Stimulated activated CD4-positive, alpha-beta T cell treated with anti-CD3 and anti-CD28 coated beads, TNF-alpha, amount 100 ng/mL, for 48 hours (primary cell): ENCODE results near the gene NINJ1.

Source experiments
- DNase-seq, 3 donors: peaks; one replicate each; pipeline ENCODE4 v3.0.0-alpha.2; 2020; ENCODE audit warnings: low read depth in 3 of 3

The NINJ1 gene

GRCh38 chr9:93087971-93088655, 45.9 kb downstream of the NINJ1 start:
- no peak for DNase-seq

DNA sequence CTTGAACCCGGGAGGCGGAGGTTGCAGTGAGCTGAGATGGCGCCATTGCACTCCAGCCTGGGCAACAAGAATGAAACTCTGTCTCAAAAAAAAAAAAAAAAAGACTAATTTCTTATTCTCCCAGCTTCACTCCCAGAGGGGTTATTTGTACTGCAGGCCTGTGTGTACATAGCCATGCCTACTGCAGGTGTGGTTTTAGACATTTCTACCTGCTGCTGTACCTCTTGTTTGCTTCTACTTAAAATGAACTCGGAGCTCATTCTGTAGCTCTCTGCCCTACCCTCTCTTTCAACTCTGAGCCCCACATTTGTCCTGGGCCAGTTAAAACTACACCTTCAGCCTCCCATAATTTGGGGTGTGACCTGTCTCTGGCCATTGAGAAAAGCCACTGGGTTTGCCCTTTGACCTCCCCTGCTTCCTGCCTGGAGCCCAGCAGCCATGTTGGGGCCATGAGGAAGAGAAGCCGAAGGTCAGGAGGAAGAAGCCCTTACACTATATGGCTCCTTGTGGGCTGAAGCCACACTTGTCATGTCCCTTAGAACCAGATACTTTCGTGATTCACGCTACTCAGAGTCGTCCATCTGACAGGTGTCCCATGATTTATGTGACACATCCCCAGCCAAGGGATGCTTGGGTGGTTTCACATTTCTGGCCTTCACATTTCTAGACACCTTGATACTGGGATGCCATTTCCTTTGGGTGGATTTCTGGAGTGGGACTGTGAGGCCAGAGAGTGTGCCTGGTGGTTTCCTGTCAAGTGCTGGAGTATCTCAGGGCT, 47.4 kb downstream of the NINJ1 start:
- no peak for DNase-seq

DNA sequence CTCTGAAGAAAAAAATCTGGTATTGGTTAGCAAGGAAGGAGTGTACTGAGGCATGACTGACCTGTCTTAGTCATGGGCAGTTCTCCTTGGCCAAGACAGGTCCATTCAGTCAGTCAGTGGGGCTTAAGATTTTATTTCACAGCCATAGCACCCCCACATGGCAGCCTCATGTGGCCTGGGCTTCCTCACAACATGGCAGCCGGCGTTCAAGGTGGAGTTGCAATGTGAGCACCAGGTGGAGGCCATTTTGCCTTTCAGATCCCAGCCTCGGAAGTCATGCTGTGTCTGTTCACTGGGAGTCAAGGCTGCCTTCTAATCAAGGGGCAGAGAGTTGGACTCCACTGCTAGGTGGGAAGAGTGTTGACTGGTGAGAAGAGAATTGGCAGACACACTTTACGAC, 48.4 kb downstream of the NINJ1 start:
- DNase-seq: no peak

- DNase-seq: no peak
Observed at GRCh38 chr9:93084471-93084881, 49.6 kb downstream of the NINJ1 start.

DNA sequence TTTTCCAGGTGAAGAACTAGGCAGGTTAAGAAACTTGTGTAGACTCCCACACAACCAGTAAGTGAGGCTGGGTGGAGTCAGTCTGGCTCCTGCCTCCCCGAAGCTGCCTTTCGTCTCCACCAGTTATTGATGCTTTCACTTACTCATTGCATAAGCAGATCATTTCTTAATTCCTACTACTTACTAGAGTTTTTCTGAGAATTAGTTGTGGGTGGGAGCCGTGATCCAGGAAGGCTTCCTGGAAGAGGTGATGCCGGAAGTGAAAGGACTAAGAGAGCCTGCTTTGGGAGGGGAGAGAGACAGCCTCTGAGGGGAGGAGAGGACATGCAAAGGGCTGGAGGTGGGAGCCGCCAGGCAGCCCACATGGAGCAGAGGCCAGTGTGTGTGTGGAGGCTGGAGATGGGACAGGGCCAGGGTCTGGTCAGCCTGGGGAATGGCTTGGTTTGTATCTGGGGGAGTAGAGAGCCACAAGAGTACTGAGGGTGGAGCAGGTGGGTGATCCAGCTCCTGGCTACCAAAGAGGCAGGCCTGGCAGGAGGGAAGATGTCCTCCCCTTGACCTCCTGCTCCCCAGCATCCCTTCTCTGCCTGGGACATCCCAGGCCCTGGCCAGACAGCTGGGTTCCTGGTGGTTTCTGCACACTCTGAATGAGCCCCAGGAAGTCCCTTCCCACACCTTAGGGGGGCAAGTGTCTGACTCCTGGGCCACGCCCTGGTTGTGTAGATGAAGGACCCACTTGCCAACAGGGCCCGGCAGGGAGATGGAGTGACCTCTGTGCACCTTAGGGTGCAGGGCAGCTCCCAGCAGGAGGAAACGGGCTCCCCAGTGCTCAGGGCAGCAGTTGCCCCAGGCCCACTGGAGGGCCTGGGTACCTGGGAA, 50.2 kb downstream of the NINJ1 start:
- no peak for DNase-seq

DNA sequence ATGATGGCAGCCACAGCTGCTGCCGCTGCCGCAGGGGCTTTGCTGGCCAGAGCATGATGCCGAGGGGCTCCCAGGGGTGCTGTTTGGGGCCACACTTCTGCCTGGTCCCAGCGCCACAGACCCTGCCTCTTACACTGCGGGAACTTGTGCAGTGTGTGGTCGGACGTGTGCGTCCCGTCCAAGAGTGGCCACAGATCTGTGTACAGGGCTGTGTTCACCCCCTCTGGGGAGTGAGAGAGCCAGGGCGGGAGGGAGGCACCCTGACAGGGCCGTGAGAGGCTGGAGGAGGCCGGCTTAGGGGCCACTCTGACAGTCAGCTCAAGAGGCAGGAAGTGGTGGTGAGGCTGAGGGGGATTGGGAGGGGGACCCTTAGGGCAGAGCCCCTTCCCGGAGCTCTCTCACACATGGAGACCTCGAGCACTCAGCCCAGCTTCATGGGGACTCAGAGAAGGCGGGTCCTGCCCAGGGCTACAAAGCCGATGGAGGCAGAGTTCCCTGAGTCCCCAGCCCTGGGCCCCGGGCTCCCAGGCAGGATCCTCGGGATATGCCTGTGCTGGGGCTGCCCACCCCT, 51.1 kb downstream of the NINJ1 start:
- no peak for DNase-seq

DNA sequence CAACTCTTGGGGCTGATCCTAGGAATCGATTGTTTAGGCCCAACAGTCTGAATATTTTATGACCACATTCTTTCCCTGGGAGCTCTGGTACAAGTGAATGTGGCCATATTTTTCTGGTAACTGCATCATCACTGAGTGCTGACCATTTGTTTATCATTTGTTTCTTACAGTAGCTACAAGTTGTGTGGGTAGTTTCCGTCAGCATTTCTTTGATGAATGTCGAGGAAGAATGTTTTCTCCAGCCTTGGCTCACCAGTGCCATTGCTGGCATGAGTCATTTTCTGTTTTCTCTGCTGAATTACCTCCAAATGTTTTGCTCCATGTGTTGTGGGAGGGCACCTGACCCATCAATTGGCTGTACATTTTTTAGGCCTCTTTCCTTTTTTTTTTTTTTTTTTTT, 52.1 kb downstream of the NINJ1 start:
- no peak for DNase-seq

GRCh38 chr9:93081081-93081529, 52.9 kb downstream of the NINJ1 start:
- DNase-seq: no peak

- DNase-seq: no peak
Observed at GRCh38 chr9:93080406-93080805, 53.6 kb downstream of the NINJ1 start.

DNA sequence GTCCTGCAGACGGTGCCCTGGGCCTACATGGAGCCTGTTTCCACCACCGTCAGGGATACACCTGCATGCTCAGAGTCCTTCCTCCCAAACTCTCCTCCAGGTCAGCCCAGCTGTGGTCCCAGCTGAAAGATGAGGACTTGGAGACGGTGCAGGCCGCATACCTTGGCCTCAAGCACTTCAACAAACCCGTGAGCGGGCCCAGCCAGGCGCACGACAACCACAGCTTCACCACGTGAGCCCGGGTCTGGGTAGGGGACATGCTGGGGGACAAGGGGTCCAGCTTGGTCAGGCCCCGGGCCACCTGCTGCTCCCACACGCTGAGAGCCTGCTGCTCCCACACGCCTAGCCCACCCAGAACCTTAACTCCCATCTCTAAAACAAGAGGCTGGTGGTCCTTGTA, 54.7 kb downstream of the NINJ1 start:
- no peak for DNase-seq

- DNase-seq: no peak
Observed at GRCh38 chr9:93077811-93078210, 56.2 kb downstream of the NINJ1 start.

DNA sequence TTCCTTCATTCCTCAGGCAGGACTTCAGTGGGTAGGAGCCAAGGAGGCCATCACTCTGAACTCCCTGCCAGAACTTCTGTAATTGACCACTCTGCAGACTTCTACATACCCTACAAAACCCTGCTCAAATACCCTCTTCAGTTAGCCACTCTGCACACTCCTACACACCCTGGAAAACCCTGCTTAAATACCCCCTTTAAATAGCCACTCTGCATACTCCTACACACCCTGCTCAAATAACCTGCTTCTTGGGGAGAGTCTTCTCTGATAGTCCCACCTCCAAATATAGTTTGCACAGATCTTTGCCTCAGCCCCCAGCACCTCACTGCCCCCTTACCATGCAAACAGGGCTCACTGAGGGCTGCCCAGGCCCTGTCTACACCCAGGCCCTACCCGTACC, 56.7 kb downstream of the NINJ1 start:
- DNase-seq: no peak

DNA sequence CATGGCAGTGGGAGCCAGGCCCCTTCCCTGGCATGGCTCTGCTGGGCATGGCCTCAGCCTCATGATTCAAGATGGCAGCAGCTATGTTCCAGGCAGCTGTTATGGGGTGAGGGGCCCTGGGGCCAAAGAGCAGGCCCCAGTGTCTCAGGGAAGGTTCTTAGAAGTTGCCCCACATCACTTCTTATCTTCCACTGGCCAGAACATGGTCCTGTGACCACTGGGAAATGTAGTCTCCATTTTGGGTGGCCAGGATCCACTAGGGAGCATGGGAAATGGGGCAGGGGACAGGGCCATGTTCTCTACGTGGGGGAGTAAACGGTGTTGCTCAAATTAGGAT, 57.3 kb downstream of the NINJ1 start:
- DNase-seq: no peak

DNA sequence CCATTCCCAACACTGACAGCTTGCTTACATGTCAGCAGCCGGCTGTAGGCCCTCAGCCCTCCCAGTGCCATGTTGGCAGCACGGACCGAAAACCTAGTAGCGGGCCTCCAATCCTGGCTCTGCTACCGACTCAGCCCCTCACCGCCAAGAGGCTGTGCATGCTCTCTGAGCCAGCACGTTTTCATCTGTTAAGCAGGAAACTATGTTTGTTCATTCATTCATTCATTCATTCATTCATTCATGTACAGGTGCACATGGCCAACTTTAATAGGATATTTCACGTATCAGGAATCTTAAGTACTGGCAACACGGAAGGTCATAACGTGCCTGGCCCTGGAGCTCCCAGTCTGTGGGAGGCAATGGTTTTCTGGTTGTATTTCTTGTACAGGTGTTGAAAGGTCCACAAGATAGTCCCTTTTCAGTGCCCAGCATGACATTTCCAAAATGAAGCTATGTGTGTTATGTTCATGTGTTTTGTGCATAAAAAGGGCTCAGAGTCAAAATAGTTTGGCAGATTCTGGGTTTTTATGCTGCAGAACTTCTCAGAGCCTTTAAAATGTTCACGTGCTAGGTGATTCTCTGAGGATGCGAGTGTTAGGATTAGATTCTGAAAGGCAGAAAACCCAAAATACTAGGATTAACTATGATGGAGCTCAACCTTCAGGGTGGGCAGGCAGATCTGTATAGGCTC, 57.8 kb downstream of the NINJ1 start:
- DNase-seq: no peak

DNA sequence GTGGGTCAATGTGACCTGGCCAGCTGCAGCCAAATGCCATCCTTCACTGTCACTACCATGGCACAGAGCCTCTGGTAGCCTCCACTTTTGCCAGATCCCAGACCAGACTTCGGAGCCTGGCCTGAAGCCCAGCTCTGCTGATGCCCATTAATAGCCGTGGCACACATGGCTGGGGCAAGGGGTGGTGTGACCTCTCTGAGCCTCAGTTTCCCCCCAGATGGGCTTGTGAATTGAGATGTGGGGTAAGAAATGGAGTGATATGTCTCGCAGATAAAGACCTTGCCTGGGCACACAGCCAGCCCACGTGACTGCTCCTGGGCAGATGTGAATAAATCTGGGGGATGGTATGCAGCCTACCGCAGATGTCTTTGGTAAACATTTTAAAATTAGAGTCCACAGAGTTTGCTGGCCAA, 61.7 kb downstream of the NINJ1 start:
- no peak for DNase-seq
